ENCODE data around the gene CNOT11. TPM values are rescaled to one million over a fixed set of nuclear protein-coding genes. Genes with fewer than 3 reads are reported as not detected.
A peak's percentile ranks its signal among the peaks of the same experiment; 100 is the strongest.

The CNOT11 gene
- total and polyA plus RNA-seq, 2 of the 13 experiments (the other 11 are each of a cell fraction or from before 2014, with no cell fraction given), result 114 to 209 TPM

GRCh38 chr2:101230541-101231001 is 22.1 kb upstream of the CNOT11 start (continued):
- TF ChIP-seq ZBTB34 (CRISPR knock-in tag; IDR thresholded peaks at IDR 0.05) (peak; percentile 40; the same call in 1 of the 2 replicates), ATF7 (IDR thresholded peaks at IDR 0.05) (0 out of 2 replicates have a peak, but pooled peaks have one; percentile 1), ATF7 (CRISPR knock-in tag; IDR thresholded peaks at IDR 0.05) (no peak), HNRNPUL1 (IDR thresholded peaks at IDR 0.05; ENCODE audit: low read depth, low read length) (no peak), ZBTB2 (CRISPR knock-in tag; IDR thresholded peaks at IDR 0.05; ENCODE audit: low read depth) (no peak), ZBED4 (CRISPR knock-in tag; IDR thresholded peaks at IDR 0.05; ENCODE audit: borderline replicate concordance) (no peak), THAP11 (CRISPR knock-in tag; IDR thresholded peaks at IDR 0.05) (no peak), ZNF800 (CRISPR knock-in tag; IDR thresholded peaks at IDR 0.05) (no peak), ZC3H4 (CRISPR knock-in tag; IDR thresholded peaks at IDR 0.05; ENCODE audit: borderline replicate concordance) (no peak), LBX2 (CRISPR knock-in tag; IDR thresholded peaks at IDR 0.05; ENCODE audit: borderline replicate concordance) (no peak), ZFP90 (CRISPR knock-in tag; IDR thresholded peaks at IDR 0.05; ENCODE audit: borderline replicate concordance) (no peak), IRF2 (CRISPR knock-in tag; IDR thresholded peaks at IDR 0.05) (peak; percentile 48; the same call in 1 of the 2 replicates), MYC (CRISPR knock-in tag; IDR thresholded peaks at IDR 0.05; ENCODE audit: borderline replicate concordance) (no peak), HDAC6 (IDR thresholded peaks at IDR 0.05; ENCODE audit: low read depth, low read length) (no peak), ZNF12 (CRISPR knock-in tag; IDR thresholded peaks at IDR 0.05) (peak; percentile 71; the same call in 1 of the 2 replicates), SOX5 (CRISPR knock-in tag; IDR thresholded peaks at IDR 0.05; ENCODE audit: borderline replicate concordance) (peak; percentile 56; the same call in 1 of the 2 replicates), MED1 (CRISPR knock-in tag; IDR thresholded peaks at IDR 0.05) (peak; percentile 65), FOXK1 (CRISPR knock-in tag; IDR thresholded peaks at IDR 0.05; ENCODE audit: borderline replicate concordance, low read depth) (peak; percentile 30; the same call in 1 of the 2 replicates), ZNF598 (CRISPR knock-in tag; IDR thresholded peaks at IDR 0.05; ENCODE audit: borderline replicate concordance) (0 out of 2 replicates have a peak, but pooled peaks have one; percentile 48), NR2F6 (IDR thresholded peaks at IDR 0.05) (no peak), NR2F6 (CRISPR knock-in tag; IDR thresholded peaks at IDR 0.05) (peak; percentile 50; the same call in 1 of the 2 replicates), ZNF501 (CRISPR knock-in tag; IDR thresholded peaks at IDR 0.05) (0 out of 2 replicates have a peak, but pooled peaks have one; percentile 20)

Data from HepG2 (cell line).